ENCODE data around the gene RETREG1. TPM values are rescaled to one million over a fixed set of nuclear protein-coding genes. Genes with fewer than 3 reads are reported as not detected.

RETREG1 gene
- total RNA-seq, 1 experiment from 2014 or later = 3.4 TPM

GRCh38 chr5:16450163-16450562, 166.6 kb downstream of the RETREG1 start:
- H3T11ph ChIP-seq (ENCODE audit: low read length) = no peak overlapping the region
- H2AK5ac ChIP-seq (ENCODE audit: insufficient read length, low read length) = no peak overlapping the region
- H3K27me3 ChIP-seq (ENCODE audit: insufficient read depth, low read length) = no peaks in the 10 kb centered on the region; the same call in 1 of the 2 replicates
- no peak overlapping the region for H2BK20ac ChIP-seq (ENCODE audit: low read depth, low read length, poor library complexity, severe bottlenecking)
- H4K20me1 ChIP-seq (ENCODE audit: control insufficient read depth, insufficient read depth, insufficient read length) = no peaks in the 10 kb centered on the region
- H4K5ac ChIP-seq (ENCODE audit: insufficient read length, low read depth, low read length) = no peak overlapping the region
- no peak overlapping the region for H2AFZ ChIP-seq (ENCODE audit: low read length)
- no peak overlapping the region for H3K27ac Mint-ChIP-seq
- no peak overlapping the region for H2BK15ac ChIP-seq (ENCODE audit: low read depth, low read length)
- H3K4ac ChIP-seq (ENCODE audit: low read depth, low read length) = no peak overlapping the region
- no peak for DNase-seq
- H3K27me3 Mint-ChIP-seq (ENCODE audit: low read depth) = no peaks in the 10 kb centered on the region
- peaks cover 0 to 3% of the 10 kb centered on the region in 2 experiments; a peak in 1 of 4 replicates for H3K4me1 Mint-ChIP-seq
- H3K36me3 Mint-ChIP-seq (ENCODE audit: insufficient read depth in 1 of 3, low read depth in 3 of 3) = peaks cover 32 to 70% (median 46%) of the 10 kb centered on the region in 3 experiments; a peak in 6 of 7 replicates
- WGBS (ENCODE audit: extremely low coverage, insufficient read length, low lambda C conversion rate) = no CpG with 5 or more reads among the region's 2 CpGs
- TF ChIP-seq, protein P1, sequence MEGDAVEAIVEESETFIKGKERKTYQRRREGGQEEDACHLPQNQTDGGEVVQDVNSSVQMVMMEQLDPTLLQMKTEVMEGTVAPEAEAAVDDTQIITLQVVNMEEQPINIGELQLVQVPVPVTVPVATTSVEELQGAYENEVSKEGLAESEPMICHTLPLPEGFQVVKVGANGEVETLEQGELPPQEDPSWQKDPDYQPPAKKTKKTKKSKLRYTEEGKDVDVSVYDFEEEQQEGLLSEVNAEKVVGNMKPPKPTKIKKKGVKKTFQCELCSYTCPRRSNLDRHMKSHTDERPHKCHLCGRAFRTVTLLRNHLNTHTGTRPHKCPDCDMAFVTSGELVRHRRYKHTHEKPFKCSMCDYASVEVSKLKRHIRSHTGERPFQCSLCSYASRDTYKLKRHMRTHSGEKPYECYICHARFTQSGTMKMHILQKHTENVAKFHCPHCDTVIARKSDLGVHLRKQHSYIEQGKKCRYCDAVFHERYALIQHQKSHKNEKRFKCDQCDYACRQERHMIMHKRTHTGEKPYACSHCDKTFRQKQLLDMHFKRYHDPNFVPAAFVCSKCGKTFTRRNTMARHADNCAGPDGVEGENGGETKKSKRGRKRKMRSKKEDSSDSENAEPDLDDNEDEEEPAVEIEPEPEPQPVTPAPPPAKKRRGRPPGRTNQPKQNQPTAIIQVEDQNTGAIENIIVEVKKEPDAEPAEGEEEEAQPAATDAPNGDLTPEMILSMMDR (conservative IDR thresholded peaks at IDR 0.05) = no peak
- no peak overlapping the region for H3K14ac ChIP-seq (ENCODE audit: insufficient read depth, low read length)
- no peak overlapping the region for H2BK120ac ChIP-seq (ENCODE audit: low read depth, low read length, poor library complexity, severe bottlenecking)
- no peak overlapping the region for H3K56ac ChIP-seq (ENCODE audit: insufficient read length, low read depth, low read length)
- H3K9me3 Mint-ChIP-seq = no peaks in the 10 kb centered on the region
- H2BK12ac ChIP-seq (ENCODE audit: insufficient read length, low read depth, low read length) = no peak overlapping the region
- no peaks in the 10 kb centered on the region for H3K9me3 ChIP-seq (ENCODE audit: control insufficient read depth, low read depth, low read length)
- no peak overlapping the region for H3K4me2 ChIP-seq (ENCODE audit: insufficient read depth, insufficient read length, low read length)
- no peak overlapping the region for H3K18ac ChIP-seq (ENCODE audit: insufficient read length, low read depth, low read length)
- H4K91ac ChIP-seq (ENCODE audit: insufficient read length, low read depth, low read length) = no peak overlapping the region
- no peak overlapping the region for H3K4me3 Mint-ChIP-seq
- no peak overlapping the region for H3K9ac ChIP-seq (ENCODE audit: extremely low read depth, insufficient read length, low read length)
- H3K27ac ChIP-seq (ENCODE audit: insufficient read length, low read depth, low read length) = no peak overlapping the region
- no peaks in the 10 kb centered on the region for H3K23me2 ChIP-seq (ENCODE audit: insufficient read length, low read depth, low read length, poor library complexity, severe bottlenecking)
- H3K23ac ChIP-seq (ENCODE audit: insufficient read length, low read depth, low read length) = no peak overlapping the region
- H4K8ac ChIP-seq (replicated peaks; ENCODE audit: insufficient read length, low read depth, low read length) = no peak overlapping the region
- no peaks in the 10 kb centered on the region; the same call in 1 of the 2 replicates for H3K79me2 ChIP-seq (ENCODE audit: insufficient read depth, low read length)
- H3K79me1 ChIP-seq (ENCODE audit: insufficient read depth, low read depth, low read length, poor library complexity, severe bottlenecking) = no peaks in the 10 kb centered on the region
- H2BK5ac ChIP-seq (ENCODE audit: insufficient read length, low read length) = no peak overlapping the region
- no peaks in the 10 kb centered on the region for H3K4me1 ChIP-seq (ENCODE audit: insufficient read depth, low read length)
